Psoas muscle (tissue), 8 donors: ENCODE data around the gene CAMK1D. TPM values are rescaled to one million over a fixed set of nuclear protein-coding genes. Genes with fewer than 3 reads are reported as not detected.

ENCODE experiments used
- ATAC-seq, 4 donors: fragments of 200-7000 bp; cut with Tn5 transposase; one replicate each; pipeline ENCODE4 v1.9.1; 2020; ENCODE audit warnings: moderate library complexity in 3 of 4, mild to moderate bottlenecking in 2 of 4
- DNase-seq, 2 donors: peaks; one replicate each; pipeline ENCODE4 v3.0.0-alpha.2; 2020
- H3K27ac ChIP-seq: fragments of 200-600 bp; one replicate; pipeline ENCODE4 v1.8.0; 2022
- H3K27me3 ChIP-seq, 3 donors: fragments of 200-600 bp in 1 of 3; one replicate each; pipeline versions ENCODE4 v1.6.1 to v1.8.0; 2013 to 2022; ENCODE audit warnings: low read length in 2 of 3, mild to moderate bottlenecking in 2 of 3, moderate library complexity in 1 of 3; ENCODE audit not compliant: insufficient read depth in 3 of 3
- H3K36me3 ChIP-seq, 2 donors: fragments of 200-600 bp in 1 of 2; one replicate each; pipeline versions ENCODE4 v1.6.1 to v1.8.0; 2013 to 2022; ENCODE audit warnings: low read depth in 1 of 2, mild to moderate bottlenecking in 1 of 2, moderate library complexity in 1 of 2; ENCODE audit not compliant: insufficient read depth in 1 of 2
- H3K4me1 ChIP-seq: fragments of 200-600 bp; one replicate; pipeline ENCODE4 v1.8.0; 2022
- H3K4me3 ChIP-seq: fragments of 200-600 bp; one replicate; pipeline ENCODE4 v1.8.0; 2022; ENCODE audit warnings: mild to moderate bottlenecking
- H3K9me3 ChIP-seq: fragments of 200-600 bp; one replicate; pipeline ENCODE4 v1.8.0; 2022
- WGBS, 3 donors: extraction: QIAGEN DNeasy Blood & Tissue Kit; methylation state at CpG; one replicate each; pipeline versions ENCODE4 v1.1.6 to v1.1.7; 2013; 5-methylcytosine and 5-hydroxymethylcytosine counted together
- intact Hi-C, 2 donors: fragments of 100-400 bp; cut with DNase I; formaldehyde crosslinking; loops; one replicate each; pipeline versions ENCODE4 v1.11.0 to v1.14.2; 2022
- polyA plus RNA-seq, 3 donors: library from polyadenylated mRNA; stranded (reverse); fragments of 200-250 nt; gene quantifications; one replicate each; pipeline ENCODE4 v1.2.3, GENCODE V29; 2013
- total RNA-seq, 4 donors: library from RNA; stranded (reverse); fragmentation: NEBNext Ultra II Directional in 2 of 4; extraction: Animal tissue kit (Norgen Biotek cat#: 25700) in 2 of 4; gene quantifications; one replicate each; pipeline versions ENCODE4 v1.2.1 to v1.2.4, GENCODE V29; 2021 to 2023
- TF ChIP-seq, protein P1 (sequence below): fragments of 200-600 bp; IDR thresholded peaks from one replicate; pipeline ENCODE4 v1.8.0; 2022; ENCODE audit warnings: antibody characterized with exemption
- donor health status: healthy with polysubstance abuse.
- donor health status: DM: no; HTN: no; CAD: no; lungs with moderate emphysema.
- donor health status: Bipolar disorder and iron deficiency.
- donor health status: healthy.
- donor health status: DM: yes; HTN: yes; CAD: no.
- donor health status: DM: no; HTN: no; CAD: no.
- donor health status: DM: no; HTN: no; CAD: no.
- donor health status: DM: yes; HTN: yes; CAD: no.

CAMK1D gene
- total and polyA plus RNA-seq, 7 donors, result 0.39 to 1.8 (median 0.53) TPM

DNA sequence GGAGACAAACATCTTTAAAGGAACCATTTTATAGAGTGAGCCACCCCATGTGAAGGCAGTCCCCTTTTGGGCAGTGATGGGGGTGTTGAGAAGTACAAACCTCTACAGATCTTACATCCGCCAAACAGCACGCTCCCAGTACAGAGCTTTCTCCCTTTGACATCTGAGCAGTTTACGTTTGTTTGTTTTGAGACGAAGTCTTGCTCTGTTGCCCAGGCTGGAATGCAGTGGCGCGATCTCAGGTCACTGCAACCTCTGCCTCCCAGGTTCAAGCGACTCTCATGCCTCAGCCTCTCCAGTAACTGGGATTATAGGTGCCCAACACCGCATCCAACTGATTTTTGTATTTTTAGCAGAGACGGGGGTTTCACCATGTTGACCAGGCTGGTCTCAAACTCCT, 523.2 kb downstream of the CAMK1D start:
- 69 to 77% (median 75%) methylated on average over 9 of the region's 9 CpGs for WGBS, 3 donors
- intact Hi-C loops, result no loop called here
- no peaks in the 10 kb centered on the region for H3K27me3 ChIP-seq
- no peak overlapping the region for H3K4me3 ChIP-seq
- no peak overlapping the region for H3K27ac ChIP-seq
- TF ChIP-seq, protein P1, sequence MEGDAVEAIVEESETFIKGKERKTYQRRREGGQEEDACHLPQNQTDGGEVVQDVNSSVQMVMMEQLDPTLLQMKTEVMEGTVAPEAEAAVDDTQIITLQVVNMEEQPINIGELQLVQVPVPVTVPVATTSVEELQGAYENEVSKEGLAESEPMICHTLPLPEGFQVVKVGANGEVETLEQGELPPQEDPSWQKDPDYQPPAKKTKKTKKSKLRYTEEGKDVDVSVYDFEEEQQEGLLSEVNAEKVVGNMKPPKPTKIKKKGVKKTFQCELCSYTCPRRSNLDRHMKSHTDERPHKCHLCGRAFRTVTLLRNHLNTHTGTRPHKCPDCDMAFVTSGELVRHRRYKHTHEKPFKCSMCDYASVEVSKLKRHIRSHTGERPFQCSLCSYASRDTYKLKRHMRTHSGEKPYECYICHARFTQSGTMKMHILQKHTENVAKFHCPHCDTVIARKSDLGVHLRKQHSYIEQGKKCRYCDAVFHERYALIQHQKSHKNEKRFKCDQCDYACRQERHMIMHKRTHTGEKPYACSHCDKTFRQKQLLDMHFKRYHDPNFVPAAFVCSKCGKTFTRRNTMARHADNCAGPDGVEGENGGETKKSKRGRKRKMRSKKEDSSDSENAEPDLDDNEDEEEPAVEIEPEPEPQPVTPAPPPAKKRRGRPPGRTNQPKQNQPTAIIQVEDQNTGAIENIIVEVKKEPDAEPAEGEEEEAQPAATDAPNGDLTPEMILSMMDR, result no peak
- no peaks in the 10 kb centered on the region for H3K36me3 ChIP-seq
- no peaks in the 10 kb centered on the region for H3K9me3 ChIP-seq
- no peak for DNase-seq
- no peak for ATAC-seq
- H3K4me1 ChIP-seq, result no peaks in the 10 kb centered on the region

DNA sequence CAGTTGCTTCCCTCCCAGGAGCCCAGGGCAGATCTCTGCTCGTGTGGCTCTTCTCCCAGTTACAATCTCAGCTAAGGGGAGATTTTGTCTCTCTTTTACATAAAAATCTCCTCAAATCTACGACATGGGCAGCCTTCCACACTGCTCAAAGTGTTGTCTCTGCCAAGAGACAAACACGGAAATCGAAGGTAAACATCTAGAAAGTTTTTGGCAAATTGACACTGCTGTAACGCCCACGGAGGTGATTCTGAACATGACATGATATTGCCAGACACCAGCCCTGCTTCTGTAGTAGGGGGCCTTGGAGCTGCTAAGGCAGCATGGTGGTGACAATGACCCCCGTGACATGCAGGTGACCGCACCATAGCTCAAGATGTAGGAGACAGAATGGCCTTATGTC, 523.8 kb downstream of the CAMK1D start:
- TF ChIP-seq, protein P1, result no peak
- Histone ChIP-seq H3K4me3 (no peak overlapping the region), H3K9me3 (no peaks in the 10 kb centered on the region), H3K36me3 (no peaks in the 10 kb centered on the region), H3K4me1 (no peaks in the 10 kb centered on the region), H3K27ac (no peak overlapping the region), H3K27me3 (no peaks in the 10 kb centered on the region)
- ATAC-seq (no peak), DNase-seq (no peak)
- WGBS, 3 donors, result 59 to 64% (median 64%) methylated on average over 8 of the region's 8 CpGs
- intact Hi-C loops, result no loop called here

DNA sequence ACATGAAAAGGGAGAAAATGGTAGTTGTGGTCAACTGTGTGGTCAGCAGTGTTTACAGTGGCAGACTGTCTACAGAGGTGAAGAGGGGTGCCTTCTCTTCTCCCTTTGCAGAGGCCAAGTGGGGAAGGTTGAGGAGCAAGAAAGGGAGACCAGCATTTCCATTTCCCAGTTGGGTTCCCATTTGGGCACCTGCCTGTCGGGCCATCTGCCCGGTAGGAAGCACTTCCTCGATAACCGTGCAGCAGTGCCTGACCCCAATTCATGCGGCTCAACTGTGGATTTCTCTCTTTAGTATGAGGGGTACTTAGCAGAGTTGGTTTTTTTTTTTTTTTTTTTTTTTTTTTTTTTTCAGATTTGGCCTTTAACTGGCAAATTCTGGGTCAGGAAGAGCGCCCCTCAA, 525.2 kb downstream of the CAMK1D start:
- ATAC-seq, result no peak
- no peaks in the 10 kb centered on the region for H3K36me3 ChIP-seq
- TF ChIP-seq, protein P1, result no peak
- H3K9me3 ChIP-seq, result no peaks in the 10 kb centered on the region
- DNase-seq, result no peak
- 89 to 94% (median 92%) methylated on average over 6 of the region's 6 CpGs for WGBS, 3 donors
- H3K4me1 ChIP-seq, result no peaks in the 10 kb centered on the region
- no peak overlapping the region for H3K27ac ChIP-seq
- intact Hi-C loops, result no loop called here
- H3K4me3 ChIP-seq, result no peak overlapping the region
- H3K27me3 ChIP-seq, result no peaks in the 10 kb centered on the region

DNA sequence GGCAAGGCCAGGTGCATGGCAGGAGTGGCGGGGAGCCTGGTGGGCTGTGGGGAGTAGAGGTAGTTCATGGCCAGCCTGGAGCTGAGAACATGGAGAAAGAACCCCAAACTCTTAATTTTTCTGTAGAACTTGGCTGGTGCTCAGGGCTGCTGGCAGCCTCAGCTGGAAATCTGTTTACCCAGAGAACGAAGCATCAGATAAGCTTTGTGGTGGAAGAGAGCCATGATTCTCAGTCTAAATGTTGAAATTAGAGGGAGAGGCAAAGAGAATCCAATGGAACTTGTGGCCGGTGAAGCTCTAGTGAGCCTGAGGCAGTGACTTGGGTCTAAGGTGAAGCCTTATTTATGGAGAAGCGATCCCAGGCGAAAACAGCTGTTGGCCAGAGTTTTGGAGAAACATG, 525.8 kb downstream of the CAMK1D start:
- ATAC-seq (no peak), DNase-seq (no peak)
- Histone ChIP-seq H3K27me3 (no peaks in the 10 kb centered on the region), H3K4me1 (no peaks in the 10 kb centered on the region), H3K4me3 (no peak overlapping the region), H3K27ac (no peak overlapping the region), H3K9me3 (no peaks in the 10 kb centered on the region), H3K36me3 (no peaks in the 10 kb centered on the region)
- TF ChIP-seq, protein P1, result no peak
- intact Hi-C loops, result no loop called here
- WGBS, 3 donors, result 40 to 58% (median 46%) methylated on average over 5 of the region's 5 CpGs

DNA sequence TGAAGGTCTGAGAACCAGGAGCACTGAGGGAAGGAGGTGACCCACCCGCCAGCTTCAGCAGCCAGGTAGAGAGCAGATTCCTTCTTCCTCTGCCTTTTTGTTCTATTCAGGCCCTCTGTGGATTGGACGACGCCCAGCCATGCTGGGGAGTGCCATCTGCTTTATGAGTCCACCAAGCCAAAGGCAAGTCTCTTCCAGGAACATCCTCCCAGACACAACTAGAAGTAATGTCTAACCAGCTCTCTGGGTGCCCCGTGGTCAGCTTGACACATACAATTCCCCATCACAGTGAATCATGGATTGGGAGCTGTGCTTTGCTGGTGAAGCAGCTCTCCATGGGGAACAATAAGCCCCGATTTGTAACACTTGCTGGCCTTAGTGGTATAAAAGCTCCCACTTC, 526.9 kb downstream of the CAMK1D start:
- WGBS, 3 donors, result 82 to 89% (median 89%) methylated on average over 5 of the region's 5 CpGs
- ATAC-seq, result no peak
- no peaks in the 10 kb centered on the region for H3K9me3 ChIP-seq
- no peaks in the 10 kb centered on the region for H3K27me3 ChIP-seq
- intact Hi-C loops, result no loop called here
- no peak overlapping the region for H3K27ac ChIP-seq
- DNase-seq, result no peak
- H3K4me1 ChIP-seq, result no peaks in the 10 kb centered on the region
- TF ChIP-seq, protein P1, result no peak
- H3K4me3 ChIP-seq, result no peak overlapping the region
- no peaks in the 10 kb centered on the region for H3K36me3 ChIP-seq
